Measurements from ENCODE around the gene WDR54. TPM values are rescaled to one million over a fixed set of nuclear protein-coding genes. Genes with fewer than 3 reads are reported as not detected.
"Not testable (repeated sequence)": the region's sequence is repeated elsewhere in the genome, so short reads cannot be mapped to it uniquely, and the experiment has no call there.

Gene WDR54
- total RNA-seq, 1 donor from 2014 or later: 60.2 TPM

- intact Hi-C loops (cut with micrococcal nuclease): no loop called here
Observed at GRCh38 chr2:74448771-74449170, 27.2 kb downstream of the WDR54 start.

- intact Hi-C loops (cut with micrococcal nuclease): no loop called here
Observed at GRCh38 chr2:74450570-74451190, 29.1 kb downstream of the WDR54 start.

- intact Hi-C loops (cut with micrococcal nuclease): loop anchor here (1.0 to 5.0 kb wide), 17 partner anchors 10 to 1222 kb away; partner anchors contain the start of genes ALMS1, AUP1, DGUOK and DOK1
Observed at GRCh38 chr2:74454654-74455511, 33.4 kb downstream of the WDR54 start, which contains the start of gene INO80B. Gene INO80B, plus strand, starts transcription at chr2:74455087. Its CDS starts 30 bp downstream, at chr2:74455117.

GRCh38 chr2:74457129-74457548, 35.6 kb downstream of the WDR54 start:
- intact Hi-C loops (cut with micrococcal nuclease): loop anchor here (5.0 kb wide), 1 partner anchor 1070 kb away; the partner anchor contains the start of gene ALMS1

GRCh38 chr2:74457549-74458131, 36.1 kb downstream of the WDR54 start:
- intact Hi-C loops (cut with micrococcal nuclease): loop anchor here (1.0 to 5.0 kb wide), 15 partner anchors 9 to 1223 kb away; partner anchors contain the start of genes ALMS1, AUP1, C2orf81 and CCT7

- intact Hi-C loops (cut with micrococcal nuclease): loop anchor here (1.0 to 5.0 kb wide), 15 partner anchors 8 to 1224 kb away; partner anchors contain the start of genes ALMS1, AUP1, C2orf81 and CCT7
Observed at GRCh38 chr2:74458132-74458937, 36.8 kb downstream of the WDR54 start, which contains the start of gene WBP1. Gene WBP1, plus strand, starts transcription at chr2:74458438. Its CDS starts 165 bp downstream, at chr2:74458603.

- intact Hi-C loops (cut with micrococcal nuclease): loop anchor here (1.0 to 5.0 kb wide), 15 partner anchors 7 to 1225 kb away; partner anchors contain the start of genes ALMS1, AUP1, C2orf81 and CCT7
Observed at GRCh38 chr2:74458938-74459363, 37.4 kb downstream of the WDR54 start.

GRCh38 chr2:74459503-74460118, 38.1 kb downstream of the WDR54 start:
- intact Hi-C loops (cut with micrococcal nuclease): loop anchor here (2.0 to 5.0 kb wide), 4 partner anchors 195 to 1072 kb away; partner anchors contain the start of genes ALMS1 and SEMA4F

GRCh38 chr2:74460187-74460586, 38.7 kb downstream of the WDR54 start:
- intact Hi-C loops (cut with micrococcal nuclease): not testable (repeated sequence)

- intact Hi-C loops (cut with micrococcal nuclease): no loop called here
Observed at GRCh38 chr2:74461187-74462053, 39.9 kb downstream of the WDR54 start.

- intact Hi-C loops (cut with micrococcal nuclease): no loop called here
Observed at GRCh38 chr2:74462054-74462785, 40.7 kb downstream of the WDR54 start.

GRCh38 chr2:74462786-74463105, 41.2 kb downstream of the WDR54 start:
- intact Hi-C loops (cut with micrococcal nuclease): no loop called here

GRCh38 chr2:74464406-74464805, 42.9 kb downstream of the WDR54 start:
- intact Hi-C loops (cut with micrococcal nuclease): loop anchor here (1.0 kb wide), 1 partner anchor 8 kb away; the partner anchor contains the start of gene MRPL53

- intact Hi-C loops (cut with micrococcal nuclease): loop anchor here (5.0 kb wide), 1 partner anchor 1238 kb away; the partner anchor contains the start of genes CCT7 and PRADC1
Observed at GRCh38 chr2:74470742-74471141, 49.2 kb downstream of the WDR54 start.

GRCh38 chr2:74471332-74472065, 50.0 kb downstream of the WDR54 start:
- intact Hi-C loops (cut with micrococcal nuclease): loop anchor here (1.0 to 5.0 kb wide), 11 partner anchors 7 to 1239 kb away; partner anchors contain the start of genes AUP1, C2orf81, CCT7 and HTRA2

- intact Hi-C loops (cut with micrococcal nuclease): loop anchor here (1.0 to 5.0 kb wide), 11 partner anchors 8 to 1240 kb away; partner anchors contain the start of genes AUP1, C2orf81, CCT7 and HTRA2
Observed at GRCh38 chr2:74472086-74472944, 50.8 kb downstream of the WDR54 start, which contains the start of gene MRPL53. Gene MRPL53, minus strand, starts transcription at chr2:74472680. Its CDS starts 20 bp downstream, at chr2:74472660.

Measured in T-helper 1 cell treated with Interleukin-12 subunit alpha and Interleukin-12 subunit beta and Interleukin-4 antibody, amounts not matched to agents 30 ng/mL and 1 ng/mL, for 36 hours (primary cell).